Fibroblast of skin of back (primary cell): ENCODE measurements around the gene FAM53B.

ENCODE experiments used
- DNase-seq: peaks from one replicate; pipeline ENCODE4 v3.0.0-alpha.2; 2013

FAM53B gene

GRCh38 chr10:124660404-124661125, 83.6 kb downstream of the FAM53B start:
- DNase-seq, result no peak

DNA sequence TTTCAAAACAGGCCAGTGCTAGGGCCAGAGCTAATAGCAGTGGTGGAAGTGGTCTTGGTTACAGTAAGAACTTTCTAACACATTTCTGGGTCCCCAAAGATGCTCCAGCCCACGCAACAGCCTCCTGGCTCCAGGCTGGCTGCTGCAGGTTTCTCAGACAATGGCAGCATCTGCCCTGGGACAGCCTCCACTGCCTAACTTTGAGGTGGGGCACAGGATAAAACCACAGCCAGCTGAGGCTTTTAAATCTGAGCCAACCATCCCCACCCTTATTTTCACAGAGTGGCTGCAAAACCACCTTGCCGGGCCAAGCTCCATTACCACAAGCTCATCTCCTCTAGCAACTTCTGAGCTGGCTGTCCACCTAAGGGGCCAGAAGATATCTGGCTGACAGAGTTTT, 84.8 kb downstream of the FAM53B start:
- no peak for DNase-seq

GRCh38 chr10:124658591-124659242, 85.5 kb downstream of the FAM53B start:
- DNase-seq, result no peak

GRCh38 chr10:124657806-124658205, 86.4 kb downstream of the FAM53B start:
- peak; percentile 67 for DNase-seq

GRCh38 chr10:124656541-124656940, 87.6 kb downstream of the FAM53B start:
- no peak for DNase-seq

DNA sequence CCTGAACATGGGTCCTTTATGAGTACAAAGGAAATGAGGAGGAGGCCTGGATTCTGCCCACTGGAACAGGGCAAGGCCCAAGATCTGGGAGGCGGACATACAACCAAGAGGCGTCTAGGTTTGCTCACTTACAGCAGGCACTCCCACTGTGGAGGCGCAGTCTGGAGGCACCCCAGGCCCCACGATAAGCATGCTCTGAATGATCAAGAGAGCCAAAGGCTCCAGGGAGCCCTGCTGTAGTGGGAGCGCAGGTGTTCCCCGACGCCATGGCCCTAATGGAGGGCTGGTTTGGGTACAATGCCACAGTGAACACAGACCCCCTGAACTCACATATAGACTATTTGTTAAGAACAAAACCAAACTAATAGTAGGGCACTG, 88.1 kb downstream of the FAM53B start:
- no peak for DNase-seq

DNA sequence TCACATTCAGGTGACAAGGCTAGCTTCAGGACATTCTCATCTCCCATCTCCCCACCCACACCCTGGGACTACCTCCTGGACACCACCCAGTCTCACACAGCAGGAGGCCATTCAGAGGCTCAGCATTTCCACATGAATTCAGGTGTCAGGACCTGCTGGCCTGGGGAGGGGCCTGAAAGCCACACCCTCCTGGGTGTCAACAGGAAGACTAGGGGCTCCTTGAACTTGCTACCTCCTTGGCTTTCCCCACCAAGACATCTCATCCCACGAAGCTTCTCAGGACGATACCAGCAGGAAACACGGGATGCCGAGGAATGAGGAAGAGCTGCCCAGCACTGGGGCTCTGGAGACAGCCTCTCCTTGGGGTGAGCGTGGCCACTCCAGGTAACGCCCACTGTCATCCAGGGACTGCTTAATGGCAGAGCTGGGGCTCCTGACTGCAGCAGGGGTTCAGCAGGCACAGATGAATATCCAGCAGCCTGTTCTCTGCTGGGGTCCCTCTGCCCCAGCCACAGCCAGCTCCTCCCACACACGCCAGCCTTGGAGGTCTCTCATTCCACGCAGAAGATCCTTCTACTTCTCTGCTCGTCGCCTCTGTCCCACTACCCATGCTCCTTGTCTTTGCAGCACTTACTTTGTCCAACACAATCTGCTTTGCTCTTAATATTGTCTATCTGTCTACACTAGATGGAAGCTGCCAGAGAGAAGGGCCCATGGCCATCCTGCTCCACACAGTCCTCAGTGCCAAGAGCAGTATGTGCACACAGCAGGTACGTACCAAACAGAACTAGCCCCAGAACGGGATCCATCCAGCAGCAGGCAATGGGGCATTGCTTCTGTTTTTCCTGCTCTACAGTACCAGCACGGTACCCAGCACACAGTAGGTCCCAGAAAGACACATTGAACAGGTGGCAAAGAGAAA, 88.7 kb downstream of the FAM53B start:
- no peak for DNase-seq

GRCh38 chr10:124654686-124655085, 89.5 kb downstream of the FAM53B start:
- DNase-seq, result no peak

GRCh38 chr10:124653811-124654651, 90.1 kb downstream of the FAM53B start:
- no peak for DNase-seq

GRCh38 chr10:124653311-124653710, 90.9 kb downstream of the FAM53B start:
- no peak for DNase-seq

- no peak for DNase-seq
Observed at GRCh38 chr10:124652701-124653100, 91.5 kb downstream of the FAM53B start.

DNA sequence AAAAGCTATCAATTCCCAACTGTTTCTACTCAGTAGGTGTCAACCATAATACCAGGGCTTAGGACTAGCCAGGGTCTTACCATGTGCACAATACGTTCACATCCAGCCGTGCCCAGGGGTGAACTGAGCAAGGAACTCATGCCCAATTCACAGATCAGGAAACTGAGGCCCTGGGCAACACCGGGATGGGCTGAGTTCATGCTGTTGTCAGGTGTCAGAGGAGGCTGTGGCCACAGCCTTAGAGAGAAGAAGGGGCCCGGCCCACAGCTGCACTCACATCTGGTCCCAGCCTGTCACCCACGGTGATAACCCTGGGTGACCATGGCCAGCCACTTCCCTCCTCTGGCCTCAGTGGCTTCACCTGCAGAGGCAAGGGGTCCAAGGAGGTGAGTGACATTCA, 92.0 kb downstream of the FAM53B start:
- no peak for DNase-seq

DNA sequence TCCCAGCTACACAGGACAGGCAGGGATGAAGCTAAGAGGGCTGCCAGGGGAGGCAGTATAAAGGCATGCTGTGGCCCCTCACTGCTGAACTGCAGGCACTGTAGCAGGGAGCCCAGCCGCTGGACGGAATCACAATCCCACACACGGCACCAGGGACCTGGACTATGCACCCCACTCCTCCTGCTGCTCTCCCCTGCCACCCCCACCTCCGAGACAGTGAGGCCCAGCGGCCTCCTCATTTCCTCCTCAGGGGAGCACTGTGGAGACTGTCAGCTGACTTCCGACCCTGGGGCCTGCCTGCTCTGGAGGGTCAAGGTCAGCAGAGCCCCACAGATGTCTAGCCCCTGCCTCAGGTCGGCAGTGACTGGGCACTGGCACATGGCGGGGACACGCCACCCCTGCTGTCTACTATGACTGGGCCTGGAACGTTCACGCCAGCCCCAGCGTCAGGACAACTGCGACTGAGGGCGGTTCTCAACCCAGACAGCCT, 92.7 kb downstream of the FAM53B start:
- DNase-seq, result no peak

DNA sequence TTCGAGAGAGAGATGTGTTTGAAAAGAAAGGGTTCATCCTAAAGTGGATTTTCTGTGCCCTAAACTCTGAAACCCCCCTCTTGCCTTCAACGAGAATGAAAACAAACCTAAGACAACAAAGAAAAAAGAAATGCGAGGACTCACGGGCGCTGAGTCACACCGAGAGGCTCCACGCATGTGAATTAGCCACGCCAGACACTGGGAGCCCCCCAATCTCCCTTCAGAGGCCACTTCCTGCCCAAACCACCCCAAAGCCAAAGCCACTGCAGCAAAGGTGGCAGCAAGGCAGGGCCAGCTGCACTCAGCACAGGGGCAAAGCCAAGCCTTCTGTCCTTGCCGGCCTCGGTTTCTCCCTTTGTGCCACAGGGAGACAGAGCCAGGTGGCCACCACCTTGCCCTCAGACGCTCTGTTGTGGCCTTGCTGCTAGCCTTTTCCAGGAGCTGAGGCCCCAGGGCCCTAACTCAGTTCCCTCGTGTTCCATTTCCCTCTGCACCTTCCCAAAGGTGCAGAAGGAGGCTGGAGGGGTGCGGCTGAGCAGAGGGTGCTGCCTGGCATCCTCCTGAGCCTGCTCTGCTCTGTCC, 93.3 kb downstream of the FAM53B start:
- no peak for DNase-seq

DNA sequence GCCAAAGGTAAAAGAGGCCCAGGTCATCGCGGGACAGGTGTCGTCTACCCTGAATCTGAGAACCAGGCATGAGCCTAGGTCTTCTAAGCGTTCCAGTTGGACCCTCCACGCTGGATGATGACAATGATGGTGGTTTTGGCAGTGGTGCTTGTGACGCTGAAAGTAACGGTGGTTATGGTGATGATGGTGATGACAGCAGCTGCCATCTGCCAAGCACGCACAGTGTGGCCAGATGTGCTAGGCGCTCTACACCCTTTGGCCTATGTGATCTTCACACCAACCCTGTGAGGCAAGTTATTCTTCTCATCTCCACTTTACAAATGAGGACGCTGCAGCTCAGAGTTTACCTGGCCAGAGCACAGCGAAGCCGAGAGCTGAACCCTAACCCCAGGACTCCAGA, 93.9 kb downstream of the FAM53B start:
- DNase-seq, result no peak

GRCh38 chr10:124649214-124649613, 95.0 kb downstream of the FAM53B start:
- no peak for DNase-seq

DNA sequence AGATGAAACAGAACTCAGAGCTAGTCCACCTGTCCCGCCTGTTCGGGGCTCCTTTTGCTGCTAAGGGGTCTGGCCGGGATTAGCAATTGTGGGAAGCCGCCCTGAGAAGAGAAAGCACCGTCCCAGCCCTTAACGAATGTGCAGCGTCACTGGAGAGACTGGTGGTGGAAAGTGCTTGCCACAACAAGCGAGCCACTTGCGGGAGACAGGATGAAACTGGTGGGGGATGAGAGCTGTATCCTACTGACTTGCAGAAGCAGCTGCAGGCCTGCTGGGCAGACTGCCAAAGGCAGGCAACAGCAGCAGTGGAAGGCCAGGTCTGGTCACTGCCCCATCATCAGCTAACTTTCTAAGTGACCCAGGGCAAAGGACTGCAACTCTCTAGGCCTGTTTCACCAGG, 95.4 kb downstream of the FAM53B start:
- peak; percentile 60 for DNase-seq

DNA sequence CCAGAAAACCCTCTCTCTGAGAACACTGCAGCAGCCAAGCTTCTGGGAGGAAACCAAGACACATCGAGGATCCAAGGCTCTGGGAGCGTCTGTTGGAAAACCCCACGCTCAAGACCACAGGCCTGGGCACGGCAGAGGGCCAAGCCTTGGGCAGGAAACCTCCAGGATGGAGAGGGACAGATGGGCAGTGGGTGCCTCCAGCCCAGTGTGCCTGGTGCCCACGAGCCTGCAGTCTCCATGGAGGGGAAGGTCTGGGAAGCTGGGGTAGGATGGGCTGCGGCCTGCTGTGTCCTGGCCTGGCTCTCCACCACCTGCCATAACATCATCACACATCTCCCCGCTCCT, 96.1 kb downstream of the FAM53B start:
- no peak for DNase-seq

- peak; percentile 56 for DNase-seq
Observed at GRCh38 chr10:124647421-124648130, 96.6 kb downstream of the FAM53B start.

DNA sequence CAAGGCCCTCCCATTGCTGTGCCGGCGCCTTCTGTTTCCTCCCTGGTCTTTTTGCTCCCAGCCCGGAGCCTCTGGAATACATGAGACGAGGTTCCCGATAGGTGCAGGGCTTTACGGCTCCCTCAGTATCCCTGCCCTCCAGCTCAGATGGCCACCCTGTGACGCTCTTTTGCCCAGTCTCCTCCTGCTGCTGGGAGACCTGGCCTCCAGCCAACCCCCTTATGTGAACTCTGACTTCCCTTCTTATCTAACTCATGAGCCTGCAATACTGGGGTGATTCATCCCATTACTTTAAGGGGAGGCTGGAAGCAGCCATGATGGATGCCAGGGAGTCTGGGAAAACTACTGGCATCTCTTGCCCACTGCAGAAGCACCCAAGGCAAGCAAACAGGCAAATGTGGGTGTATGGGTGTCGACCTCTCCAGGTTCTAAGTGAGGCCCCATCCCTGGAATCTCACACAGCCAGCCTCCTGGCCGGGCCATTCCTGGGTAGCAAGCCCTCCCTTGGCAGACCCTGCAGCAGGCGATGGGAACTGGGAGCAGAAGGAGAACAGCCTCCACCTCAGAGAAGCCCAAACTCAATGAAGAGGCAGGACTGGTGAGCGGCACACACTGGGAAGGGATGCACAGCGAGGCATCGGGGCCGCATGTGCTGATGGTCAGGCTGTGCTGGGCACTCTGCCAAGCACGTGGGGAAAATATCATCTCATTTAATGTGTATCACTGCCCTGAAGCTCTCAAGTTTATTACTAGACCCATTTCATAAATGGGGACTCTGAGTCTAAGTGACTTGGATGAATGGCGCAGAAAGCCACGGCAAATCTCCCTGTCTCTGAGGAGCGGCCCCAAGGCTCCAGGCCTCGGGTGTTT, 97.5 kb downstream of the FAM53B start:
- DNase-seq, result peak; percentile 55
